OCI-LY7 (cell line): ENCODE measurements around the gene KNSTRN.

Experiments used
- CTCF ChIP-seq: fragments of 200-600 bp; sonication (generic); conservative IDR thresholded peaks from 2 replicates; pipeline ENCODE4 v1.5.1; 2014; ENCODE audit warnings: mild to moderate bottlenecking, antibody characterized with exemption, low read length, moderate library complexity, mixed read lengths
- EZH2phosphoT487 ChIP-seq: fragments of 200-600 bp; sonication (generic); IDR thresholded peaks from 2 replicates; pipeline ENCODE4 v1.6.1; 2018; ENCODE audit warnings: low read depth, borderline replicate concordance, mild to moderate bottlenecking, mixed run types, antibody characterized with exemption, low read length, moderate library complexity, mixed read lengths

DNA sequence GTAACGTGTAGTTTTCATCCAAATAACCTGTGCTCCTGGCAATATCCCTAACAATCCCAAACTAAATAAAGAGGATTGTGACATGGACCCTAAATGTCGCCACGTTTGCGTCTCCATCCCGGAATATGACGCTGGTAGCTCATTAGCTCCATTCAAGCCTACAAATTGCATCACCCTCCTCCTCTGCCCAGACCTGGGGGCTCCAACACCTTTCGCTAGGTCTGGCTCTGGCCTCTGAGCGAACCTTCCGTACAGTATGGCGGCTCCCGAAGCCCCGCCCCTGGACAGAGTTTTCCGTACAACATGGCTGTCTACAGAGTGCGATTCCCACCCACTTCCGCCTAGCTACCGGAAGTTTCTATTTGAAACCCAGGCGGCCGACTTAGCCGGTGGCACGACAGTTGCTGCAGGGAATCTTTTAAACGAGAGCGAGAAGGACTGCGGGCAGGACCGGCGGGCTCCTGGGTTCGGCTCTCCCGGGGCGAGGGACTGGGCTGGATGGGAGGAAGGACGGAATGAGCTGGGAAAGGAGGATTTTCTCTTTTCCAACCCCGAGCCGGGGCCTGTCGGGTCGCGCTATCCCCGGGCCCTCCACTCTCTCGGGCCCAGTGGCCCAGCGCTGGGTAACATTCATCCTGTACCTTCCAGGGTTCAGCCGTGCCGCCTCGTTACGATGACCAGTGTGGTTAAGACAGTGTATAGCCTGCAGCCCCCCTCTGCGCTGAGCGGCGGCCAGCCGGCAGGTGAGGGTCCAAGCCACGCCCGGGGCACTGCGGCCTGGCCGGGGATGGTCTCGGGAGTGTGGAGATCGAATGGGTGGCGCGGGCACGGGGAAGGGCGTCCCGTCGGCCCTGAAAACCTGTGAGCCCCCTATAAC, at the start of gene KNSTRN:
- TF ChIP-seq CTCF (no peak), EZH2phosphoT487 (no peak)
